Measurements from ENCODE around the gene AFF1.

DNA sequence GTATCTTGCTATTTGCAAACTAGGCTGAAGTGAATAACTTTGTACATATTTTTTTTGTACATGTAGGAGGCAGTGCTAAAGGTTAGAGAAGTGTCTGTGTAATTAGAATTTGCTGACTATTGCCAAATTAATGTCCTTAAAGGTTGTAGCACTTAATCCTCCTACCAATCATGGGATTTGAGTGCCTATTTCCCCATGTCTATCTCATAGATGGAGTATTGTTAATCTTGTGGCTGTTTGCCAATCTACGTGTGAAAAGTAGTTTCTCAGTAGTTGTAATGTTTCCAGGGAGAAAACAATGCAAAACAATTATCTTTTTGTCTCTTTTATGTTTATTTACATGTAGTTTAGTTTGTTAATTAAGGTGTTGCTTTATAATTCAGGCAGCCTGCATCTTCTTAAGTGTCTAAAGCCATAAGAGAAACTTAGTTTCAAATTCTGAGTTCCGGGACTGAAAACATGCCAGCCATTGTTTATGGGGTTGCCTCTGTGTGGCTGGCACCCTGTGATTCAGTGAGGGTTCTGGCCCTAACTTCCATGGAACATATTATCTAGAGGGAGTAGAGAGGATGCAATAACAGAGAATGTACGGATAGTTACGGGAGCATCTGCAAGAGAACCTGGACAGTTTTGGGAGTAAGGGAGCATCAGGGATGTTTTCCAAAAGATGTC lies 143.2 kb downstream of the AFF1 start:
- TF ChIP-seq POLR2AphosphoS5 (IDR thresholded peaks at IDR 0.05; ENCODE audit: low read depth, low read length) (no peak), POLR2A (IDR thresholded peaks at IDR 0.05; ENCODE audit: low read depth, low read length) (no peak), PAX5 (IDR thresholded peaks at IDR 0.05; ENCODE audit: insufficient read depth, low read length, severe bottlenecking) (no peak)
